HUES48 (cell line): Measurements from ENCODE around the gene AHCYL2.

ENCODE experiments used
- H3K27ac ChIP-seq: one replicate; pipeline ENCODE4 v1.7.0; 2013; ENCODE audit warnings: low read depth, low read length, inconsistent platforms
- H3K27me3 ChIP-seq: 2 replicates; pipeline ENCODE4 v1.6.1; 2013; ENCODE audit warnings: mild to moderate bottlenecking, low read length; ENCODE audit not compliant: control insufficient read depth, insufficient read depth
- H3K36me3 ChIP-seq: 2 replicates; pipeline ENCODE4 v1.6.1; 2013; ENCODE audit warnings: low read length; ENCODE audit not compliant: control insufficient read depth, insufficient read depth
- H3K4me1 ChIP-seq: 2 replicates; pipeline ENCODE4 v1.6.1; 2013; ENCODE audit warnings: mild to moderate bottlenecking, low read length; ENCODE audit not compliant: control insufficient read depth, insufficient read depth
- H3K4me3 ChIP-seq: 2 replicates; pipeline ENCODE4 v1.5.1; 2013; ENCODE audit warnings: mild to moderate bottlenecking, low read depth, low read length
- H3K9ac ChIP-seq: 2 replicates; pipeline ENCODE4 v1.6.1; 2013; ENCODE audit warnings: mild to moderate bottlenecking, low read depth, low read length, moderate library complexity
- H3K9me3 ChIP-seq: 2 replicates; pipeline ENCODE4 v1.6.1; 2013; ENCODE audit warnings: low read length; ENCODE audit not compliant: control insufficient read depth, insufficient read depth

AHCYL2 gene

GRCh38 chr7:129270077-129270476, 45.2 kb downstream of the AHCYL2 start:
- Histone ChIP-seq H3K9ac (no peak overlapping the region), H3K27me3 (no peaks in the 10 kb centered on the region), H3K36me3 (peaks cover 10% of the 10 kb centered on the region), H3K9me3 (peaks cover 2% of the 10 kb centered on the region; the same call in 1 of the 2 replicates), H3K4me1 (peaks cover 14% of the 10 kb centered on the region), H3K27ac (no peak overlapping the region), H3K4me3 (no peak overlapping the region)

- no peak overlapping the region for H3K4me3 ChIP-seq
- H3K36me3 ChIP-seq, result peaks cover 10% of the 10 kb centered on the region
- H3K27ac ChIP-seq, result no peak overlapping the region
- no peaks in the 10 kb centered on the region for H3K27me3 ChIP-seq
- peaks cover 7% of the 10 kb centered on the region; the same call in 1 of the 2 replicates for H3K4me1 ChIP-seq
- H3K9me3 ChIP-seq, result peaks cover 2% of the 10 kb centered on the region; the same call in 1 of the 2 replicates
- H3K9ac ChIP-seq, result no peak overlapping the region
Observed at GRCh38 chr7:129271500-129272355, 46.9 kb downstream of the AHCYL2 start.

- Histone ChIP-seq H3K9ac (no peak overlapping the region), H3K4me1 (peaks cover 7% of the 10 kb centered on the region; the same call in 1 of the 2 replicates), H3K27ac (no peak overlapping the region), H3K36me3 (peaks cover 10% of the 10 kb centered on the region), H3K27me3 (no peaks in the 10 kb centered on the region), H3K4me3 (no peak overlapping the region), H3K9me3 (peaks cover 2% of the 10 kb centered on the region; the same call in 1 of the 2 replicates)
Observed at GRCh38 chr7:129273936-129274335, 49.1 kb downstream of the AHCYL2 start.

GRCh38 chr7:129277629-129278028, 52.8 kb downstream of the AHCYL2 start:
- H3K36me3 ChIP-seq, result peaks cover 13% of the 10 kb centered on the region
- H3K4me1 ChIP-seq, result peaks cover 15% of the 10 kb centered on the region
- no peak overlapping the region for H3K4me3 ChIP-seq
- H3K27me3 ChIP-seq, result no peaks in the 10 kb centered on the region
- peaks cover 2% of the 10 kb centered on the region; the same call in 1 of the 2 replicates for H3K9me3 ChIP-seq
- H3K27ac ChIP-seq, result no peak overlapping the region
- no peak overlapping the region for H3K9ac ChIP-seq

GRCh38 chr7:129278688-129279087, 53.9 kb downstream of the AHCYL2 start:
- Histone ChIP-seq H3K9me3 (peaks cover 2% of the 10 kb centered on the region; the same call in 1 of the 2 replicates), H3K36me3 (peaks cover 13% of the 10 kb centered on the region), H3K27me3 (no peaks in the 10 kb centered on the region), H3K27ac (peak overlapping the region; percentile 6), H3K9ac (no peak overlapping the region), H3K4me1 (peaks cover 22% of the 10 kb centered on the region), H3K4me3 (no peak overlapping the region)

GRCh38 chr7:129279757-129280156, 54.9 kb downstream of the AHCYL2 start:
- no peak overlapping the region for H3K27ac ChIP-seq
- peaks cover 3% of the 10 kb centered on the region; the same call in 1 of the 2 replicates for H3K36me3 ChIP-seq
- peaks cover 25% of the 10 kb centered on the region for H3K4me1 ChIP-seq
- no peak overlapping the region for H3K9ac ChIP-seq
- H3K27me3 ChIP-seq, result no peaks in the 10 kb centered on the region
- no peak overlapping the region for H3K4me3 ChIP-seq
- H3K9me3 ChIP-seq, result no peaks in the 10 kb centered on the region

- H3K4me1 ChIP-seq, result peaks cover 30% of the 10 kb centered on the region
- H3K27me3 ChIP-seq, result no peaks in the 10 kb centered on the region
- no peaks in the 10 kb centered on the region for H3K9me3 ChIP-seq
- H3K4me3 ChIP-seq, result no peak overlapping the region
- 0 out of 2 replicates have a peak, but pooled peaks cover 3% of the 10 kb centered on the region for H3K36me3 ChIP-seq
- H3K27ac ChIP-seq, result no peak overlapping the region
- no peak overlapping the region for H3K9ac ChIP-seq
Observed at GRCh38 chr7:129281163-129281562, 56.3 kb downstream of the AHCYL2 start.

- no peak overlapping the region for H3K9ac ChIP-seq
Observed at GRCh38 chr7:129282865-129283264, 58.0 kb downstream of the AHCYL2 start.

GRCh38 chr7:129283936-129284335, 59.1 kb downstream of the AHCYL2 start:
- Histone ChIP-seq H3K27ac (no peak overlapping the region), H3K36me3 (0 out of 2 replicates have a peak, but pooled peaks cover 3% of the 10 kb centered on the region), H3K4me3 (no peak overlapping the region), H3K27me3 (no peaks in the 10 kb centered on the region), H3K4me1 (peaks cover 30% of the 10 kb centered on the region), H3K9ac (no peak overlapping the region), H3K9me3 (no peaks in the 10 kb centered on the region)

More at GRCh38 chr7:129282865-129283264, 58.0 kb downstream of the AHCYL2 start:
- Histone ChIP-seq H3K36me3 (0 out of 2 replicates have a peak, but pooled peaks cover 3% of the 10 kb centered on the region), H3K27ac (peak overlapping the region; percentile 64), H3K9me3 (no peaks in the 10 kb centered on the region), H3K27me3 (no peaks in the 10 kb centered on the region), H3K4me3 (no peak overlapping the region), H3K4me1 (peaks cover 30% of the 10 kb centered on the region)

- Histone ChIP-seq H3K9me3 (no peaks in the 10 kb centered on the region), H3K27me3 (no peaks in the 10 kb centered on the region), H3K36me3 (0 out of 2 replicates have a peak, but pooled peaks cover 3% of the 10 kb centered on the region), H3K4me3 (no peak overlapping the region), H3K27ac (peak overlapping the region; percentile 34), H3K9ac (no peak overlapping the region), H3K4me1 (peaks cover 22% of the 10 kb centered on the region)
Observed at GRCh38 chr7:129285111-129285510, 60.3 kb downstream of the AHCYL2 start.

- Histone ChIP-seq H3K4me1 (no peaks in the 10 kb centered on the region), H3K4me3 (no peak overlapping the region), H3K36me3 (no peaks in the 10 kb centered on the region), H3K9me3 (no peaks in the 10 kb centered on the region), H3K27me3 (no peaks in the 10 kb centered on the region), H3K27ac (no peak overlapping the region), H3K9ac (no peak overlapping the region)
Observed at GRCh38 chr7:129292861-129293260, 68.0 kb downstream of the AHCYL2 start.
